Fibroblast of lung (primary cell): ENCODE results near the gene APPL2.

Source experiments
- CTCF ChIP-seq, 2 donors: IDR thresholded peaks in 1 of 2; conservative IDR thresholded peaks in 1 of 2; 1 replicate in 1 of 2; 2 replicates in 1 of 2; pipeline ENCODE4 v1.5.1; 2011 to 2012; ENCODE audit warnings: low read length in 2 of 2, control low read depth in 1 of 2, inconsistent platforms in 1 of 2, low read depth in 1 of 2, mild to moderate bottlenecking in 1 of 2
- EZH2 ChIP-seq: IDR thresholded peaks from 2 replicates; pipeline ENCODE4 v1.5.1; 2012; ENCODE audit warnings: low read length, control low read depth, mild to moderate bottlenecking; ENCODE audit errors: missing control alignments

GRCh38 chr12:105253866-105254513 is 18.0 kb upstream of the APPL2 start:
- TF ChIP-seq CTCF (conservative IDR thresholded peaks at IDR 0.05 in 1 of 2, IDR thresholded peaks at IDR 0.05 in 1 of 2; ENCODE audit: low read depth in 1 of 2, low read length in 2 of 2) = no peak
- TF ChIP-seq EZH2 = no peak
